Ectodermal cell (in vitro differentiated cells): ENCODE measurements around the gene ABHD17C.

Experiments used
- H3K27ac ChIP-seq: 2 replicates; pipeline ENCODE4 v1.7.0; 2013; ENCODE audit warnings: mild to moderate bottlenecking, low read depth, low read length; ENCODE audit not compliant: insufficient read depth, poor library complexity, severe bottlenecking
- H3K27me3 ChIP-seq: 2 replicates; pipeline ENCODE4 v1.7.0; 2013; ENCODE audit warnings: mild to moderate bottlenecking, low read length; ENCODE audit not compliant: insufficient read depth, control insufficient read depth, poor library complexity, severe bottlenecking
- H3K36me3 ChIP-seq: one replicate; pipeline ENCODE4 v1.7.0; 2013; ENCODE audit warnings: low read length; ENCODE audit not compliant: control insufficient read depth, insufficient read depth
- H3K4me1 ChIP-seq: one replicate; pipeline ENCODE4 v1.7.0; 2013; ENCODE audit warnings: low read length; ENCODE audit not compliant: control insufficient read depth, insufficient read depth
- H3K4me3 ChIP-seq: 2 replicates; pipeline ENCODE4 v1.7.0; 2013; ENCODE audit warnings: low read depth, low read length, control low read depth; ENCODE audit not compliant: insufficient read depth
- H3K9me3 ChIP-seq: 2 replicates; pipeline ENCODE4 v1.7.0; 2013; ENCODE audit warnings: mild to moderate bottlenecking, low read length, moderate library complexity; ENCODE audit not compliant: control insufficient read depth
- WGBS, 2 experiments: methylation state at CpG; one replicate each; pipeline ENCODE4 v1.1.7; 2013; ENCODE audit warnings: missing lambda C conversion rate in 2 of 2; 5-methylcytosine and 5-hydroxymethylcytosine counted together

The ABHD17C gene

GRCh38 chr15:80791004-80791403 is 95.9 kb downstream of the ABHD17C start:
- Histone ChIP-seq H3K9me3 (no peaks in the 10 kb centered on the region), H3K27ac (no peak overlapping the region), H3K36me3 (no peaks in the 10 kb centered on the region), H3K4me3 (no peak overlapping the region), H3K4me1 (no peaks in the 10 kb centered on the region), H3K27me3 (no peaks in the 10 kb centered on the region)
- WGBS, 2 experiments, result 85 to 90% methylated on average over 1 of the region's 1 CpG

- H3K27me3 ChIP-seq, result no peaks in the 10 kb centered on the region
- H3K27ac ChIP-seq, result no peak overlapping the region
- H3K4me3 ChIP-seq, result no peak overlapping the region
- WGBS, 2 experiments, result 74 to 94% methylated on average over 4 to 5 of the region's 5 CpGs
- H3K36me3 ChIP-seq, result no peaks in the 10 kb centered on the region
- no peaks in the 10 kb centered on the region for H3K4me1 ChIP-seq
- H3K9me3 ChIP-seq, result no peaks in the 10 kb centered on the region
These were observed 101.3 kb downstream of the ABHD17C start for GRCh38 chr15:80796407-80796806.

GRCh38 chr15:80798911-80799310 is 103.8 kb downstream of the ABHD17C start:
- 88 to 91% methylated on average over 3 of the region's 3 CpGs for WGBS, 2 experiments
- H3K4me3 ChIP-seq, result no peak overlapping the region
- H3K36me3 ChIP-seq, result no peaks in the 10 kb centered on the region
- no peaks in the 10 kb centered on the region for H3K4me1 ChIP-seq
- no peaks in the 10 kb centered on the region for H3K27me3 ChIP-seq
- H3K27ac ChIP-seq, result no peak overlapping the region
- H3K9me3 ChIP-seq, result no peaks in the 10 kb centered on the region

GRCh38 chr15:80800067-80800466 is 105.0 kb downstream of the ABHD17C start:
- no peaks in the 10 kb centered on the region for H3K27me3 ChIP-seq
- H3K9me3 ChIP-seq, result no peaks in the 10 kb centered on the region
- no peak overlapping the region for H3K4me3 ChIP-seq
- no peaks in the 10 kb centered on the region for H3K36me3 ChIP-seq
- 75 to 79% methylated on average over 5 of the region's 5 CpGs for WGBS, 2 experiments
- no peaks in the 10 kb centered on the region for H3K4me1 ChIP-seq
- H3K27ac ChIP-seq, result no peak overlapping the region

- H3K27ac ChIP-seq, result no peak overlapping the region
- H3K27me3 ChIP-seq, result no peaks in the 10 kb centered on the region
- no peaks in the 10 kb centered on the region for H3K36me3 ChIP-seq
- no peaks in the 10 kb centered on the region for H3K4me1 ChIP-seq
- H3K4me3 ChIP-seq, result no peak overlapping the region
- 93% methylated on average over 10 of the region's 10 CpGs for WGBS, 2 experiments
- H3K9me3 ChIP-seq, result no peaks in the 10 kb centered on the region
These were observed 107.0 kb downstream of the ABHD17C start for GRCh38 chr15:80801891-80802680.

- H3K27me3 ChIP-seq, result no peaks in the 10 kb centered on the region
- 92 to 96% methylated on average over 7 of the region's 7 CpGs for WGBS, 2 experiments
- no peaks in the 10 kb centered on the region for H3K4me1 ChIP-seq
- no peaks in the 10 kb centered on the region for H3K9me3 ChIP-seq
- H3K4me3 ChIP-seq, result no peak overlapping the region
- H3K27ac ChIP-seq, result no peak overlapping the region
- H3K36me3 ChIP-seq, result no peaks in the 10 kb centered on the region
These were observed 108.7 kb downstream of the ABHD17C start for GRCh38 chr15:80803580-80804525.

GRCh38 chr15:80804970-80805495 is 109.9 kb downstream of the ABHD17C start:
- 59 to 61% methylated on average over 10 of the region's 10 CpGs for WGBS, 2 experiments
- H3K36me3 ChIP-seq, result no peaks in the 10 kb centered on the region
- H3K27ac ChIP-seq, result no peak overlapping the region
- no peaks in the 10 kb centered on the region for H3K9me3 ChIP-seq
- no peaks in the 10 kb centered on the region for H3K4me1 ChIP-seq
- no peaks in the 10 kb centered on the region for H3K27me3 ChIP-seq
- H3K4me3 ChIP-seq, result no peak overlapping the region
